22Rv1 (cell line): Measurements from ENCODE around the gene COL4A2.

ENCODE experiments used
- CTCF ChIP-seq: fragments of 450-650 bp; IDR thresholded peaks from 2 replicates; pipeline ENCODE4 v1.5.1; 2017; ENCODE audit warnings: mild to moderate bottlenecking
- ZFX ChIP-seq: fragments of 450-650 bp; IDR thresholded peaks from 2 replicates; pipeline ENCODE4 v1.6.1; 2017; ENCODE audit warnings: antibody characterized with exemption, borderline replicate concordance

GRCh38 chr13:110311443-110312338 is 4.6 kb downstream of the COL4A2 start:
- TF ChIP-seq ZFX (no peak), CTCF (no peak)
